HG03457 (cell line): ENCODE results near the gene IBA57.
"Not testable (repeated sequence)": the region's sequence is repeated elsewhere in the genome, so short reads cannot be mapped to it uniquely, and the experiment has no call there.

ENCODE experiments used
- ATAC-seq: cut with Tn5 transposase; IDR thresholded peaks from one replicate; pipeline ENCODE4 v1.9.1; 2021; ENCODE audit warnings: moderate number of reproducible peaks; ENCODE audit not compliant: unreplicated experiment

IBA57 gene

GRCh38 chr1:228170666-228171065 lies 5.1 kb downstream of the IBA57 start:
- no peak for ATAC-seq

- ATAC-seq: no peak
Observed at GRCh38 chr1:228171221-228171891, 5.8 kb downstream of the IBA57 start.

- ATAC-seq: no peak
Observed at GRCh38 chr1:228172591-228173527, 7.3 kb downstream of the IBA57 start.

- ATAC-seq: not testable (repeated sequence)
Observed at GRCh38 chr1:228173528-228174481, 8.2 kb downstream of the IBA57 start.

- ATAC-seq: no peak
Observed at GRCh38 chr1:228174482-228175315, 9.1 kb downstream of the IBA57 start.

- no peak for ATAC-seq
Observed at GRCh38 chr1:228175316-228176023, 9.9 kb downstream of the IBA57 start.

DNA sequence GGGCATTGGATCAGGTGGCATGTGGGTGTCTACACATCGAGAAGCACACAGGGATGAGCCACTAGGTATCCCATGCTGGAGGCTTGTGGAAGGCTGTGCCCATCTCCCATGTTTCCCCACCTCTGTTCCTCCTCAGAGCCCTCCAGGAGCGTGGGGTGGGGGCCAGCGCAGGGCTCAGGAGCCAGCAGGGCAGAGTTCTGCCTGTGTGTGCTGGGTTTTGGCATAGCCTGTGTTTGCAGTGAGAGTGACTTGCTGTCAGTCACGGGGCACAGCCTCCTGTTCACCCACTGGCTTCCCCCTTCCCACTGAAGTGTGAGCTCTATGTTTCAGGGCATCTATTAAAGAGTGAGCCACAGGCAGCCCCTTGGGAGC lies 10.4 kb downstream of the IBA57 start:
- no peak for ATAC-seq

- no peak for ATAC-seq
Observed at GRCh38 chr1:228176461-228177182, 11.0 kb downstream of the IBA57 start.

GRCh38 chr1:228177183-228177475 lies 11.5 kb downstream of the IBA57 start:
- no peak for ATAC-seq

DNA sequence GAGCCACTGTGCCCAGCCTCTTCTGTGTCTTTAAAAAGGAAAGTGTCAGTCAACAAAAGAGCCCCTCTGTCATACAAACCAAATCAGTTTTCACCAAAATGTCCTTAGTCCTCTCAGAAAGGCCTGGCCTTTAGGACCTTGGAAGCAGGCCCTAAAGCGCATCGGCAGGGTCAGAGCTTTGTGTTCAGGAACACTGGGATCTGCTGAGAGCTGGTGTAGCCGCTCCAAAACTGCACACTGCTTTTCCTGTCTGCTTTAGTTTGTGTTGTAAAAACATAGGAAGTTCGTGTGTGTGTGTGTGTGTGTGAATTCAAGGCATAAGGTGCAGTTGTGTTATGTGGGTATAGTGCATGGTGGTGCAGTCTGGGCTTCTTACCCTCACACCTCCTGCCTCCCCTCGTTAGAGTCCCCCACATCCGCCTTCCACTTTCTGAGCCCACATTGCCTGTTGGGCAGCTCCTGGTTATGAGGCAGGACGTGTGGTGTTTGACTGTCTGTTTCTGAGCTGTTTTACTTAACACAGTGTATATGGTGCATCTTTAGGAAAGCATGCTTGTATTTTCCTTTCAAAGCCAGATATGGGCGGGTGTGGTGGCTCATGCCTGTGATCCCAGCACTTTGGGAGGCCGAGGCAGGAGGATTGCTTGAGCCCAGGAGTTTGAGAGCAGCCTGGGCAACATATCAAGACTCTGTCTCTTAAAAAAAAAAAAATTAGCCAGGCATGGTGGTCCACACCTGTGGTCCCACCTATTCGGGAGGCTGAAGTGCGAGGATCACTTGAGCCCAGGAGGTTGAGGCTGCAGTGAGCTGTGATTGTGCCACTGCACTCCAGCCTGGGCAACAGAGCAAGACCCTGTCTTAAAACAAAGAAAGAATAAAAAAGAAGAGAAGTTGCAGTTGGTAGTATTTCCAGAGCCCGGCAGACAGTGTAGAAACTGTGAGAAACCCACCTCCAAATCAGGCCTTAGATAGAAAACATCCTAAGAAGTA lies 12.4 kb downstream of the IBA57 start:
- no peak for ATAC-seq

GRCh38 chr1:228178737-228179684 lies 13.4 kb downstream of the IBA57 start:
- ATAC-seq: no peak

- ATAC-seq: no peak
Observed at GRCh38 chr1:228180271-228180958, 14.8 kb downstream of the IBA57 start.

DNA sequence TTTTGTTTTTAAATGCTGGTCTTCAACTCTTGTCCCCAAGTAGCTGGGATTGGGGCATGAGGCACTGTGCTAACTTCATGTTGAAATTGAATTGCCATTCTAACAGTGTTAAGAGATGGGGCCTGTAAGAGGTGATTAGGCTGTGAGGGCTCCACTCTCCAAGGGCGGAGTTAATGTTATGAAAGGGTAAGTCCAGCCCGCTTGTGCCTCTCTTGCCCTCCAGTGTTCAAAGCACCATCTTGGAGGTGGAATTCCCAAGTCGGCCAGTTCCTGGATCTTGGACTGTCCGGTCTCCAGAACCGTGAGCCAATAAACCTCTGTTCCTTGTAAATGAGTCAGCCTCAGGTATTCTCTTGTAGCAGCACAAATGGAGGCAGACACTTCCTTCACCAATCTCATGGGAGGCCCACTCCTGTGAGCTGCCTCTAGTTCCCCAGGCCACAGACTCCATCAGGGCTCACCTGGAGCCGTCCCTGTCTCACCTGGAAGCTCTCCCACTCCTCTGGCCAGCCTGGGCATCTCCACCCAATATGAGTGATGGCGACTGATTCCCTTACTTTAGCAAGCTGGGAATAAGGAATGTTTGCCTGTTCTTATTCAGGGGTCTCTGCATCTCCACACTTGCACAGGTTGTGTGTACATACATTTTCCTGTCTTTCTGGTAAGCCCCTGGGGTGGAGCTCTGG lies 15.5 kb downstream of the IBA57 start:
- ATAC-seq: no peak

DNA sequence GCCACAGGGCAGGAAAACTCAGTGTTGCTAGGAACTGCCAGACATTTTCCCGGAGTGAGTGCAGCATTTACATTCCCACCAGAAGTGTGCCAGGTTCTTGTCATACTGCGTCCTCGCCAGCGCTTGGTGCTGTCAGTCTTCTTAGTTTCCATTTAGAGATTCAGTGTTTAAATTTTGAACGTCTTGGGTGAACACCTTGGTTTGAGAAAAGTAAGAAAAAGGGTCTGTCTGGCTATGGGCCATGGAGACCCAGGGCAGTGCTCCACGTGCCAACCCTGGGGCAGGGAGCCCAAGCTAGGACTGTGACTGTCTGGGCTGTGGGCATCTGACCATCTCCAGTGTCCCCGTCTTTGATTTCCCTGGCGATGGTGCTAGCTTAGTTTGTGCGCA lies 16.0 kb downstream of the IBA57 start:
- ATAC-seq: no peak

DNA sequence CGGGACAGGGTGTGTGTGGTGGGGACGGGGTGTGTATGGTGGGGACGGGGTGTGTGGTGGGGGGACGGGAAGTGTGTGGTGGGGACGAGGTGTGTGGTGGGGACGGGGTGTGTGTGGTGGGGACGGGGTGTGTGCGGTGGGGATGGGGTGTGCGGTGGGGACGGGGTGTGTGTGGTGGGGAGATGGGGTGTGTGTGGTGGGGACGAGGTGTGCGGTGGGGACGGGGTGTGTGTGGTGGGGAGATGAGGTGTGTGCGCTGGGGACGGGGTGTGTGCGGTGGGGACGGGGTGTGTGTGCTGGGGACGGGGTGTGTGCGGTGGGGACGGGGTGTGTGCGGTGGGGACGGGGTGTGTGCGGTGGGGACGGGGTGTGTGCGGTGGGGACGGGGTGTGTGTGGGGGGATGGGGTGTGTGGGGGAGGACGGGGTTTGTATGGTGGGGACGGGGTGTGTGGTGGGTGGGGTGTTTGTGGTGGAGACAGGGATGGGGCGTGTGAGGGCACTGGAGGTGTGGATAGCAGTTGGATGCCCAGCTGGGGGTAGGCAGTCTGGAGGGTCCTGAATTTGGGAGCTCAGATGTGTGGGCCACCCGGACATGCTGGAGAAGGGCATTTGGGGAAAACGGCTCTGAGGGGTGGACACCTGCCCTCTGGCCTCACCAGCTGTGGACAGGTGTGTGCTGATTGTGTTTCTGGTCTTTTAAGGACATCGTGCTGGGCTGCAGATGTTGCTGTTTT lies 16.9 kb downstream of the IBA57 start:
- ATAC-seq: no peak
